ENCODE results near the gene SMU1. TPM values are rescaled to one million over a fixed set of nuclear protein-coding genes. Genes with fewer than 3 reads are reported as not detected.

SMU1 gene
- 30.5 TPM for total RNA-seq (2021; ENCODE audit: unreplicated experiment)
- 15.2 and 16.4 TPM in 2 replicates for polyA plus RNA-seq (2012)
- Bru-seq, nascent RNA, result percentile 93 among the genes with signal in this experiment
- percentile 97 among the genes with signal in this experiment for BruChase-seq, experiment 1, labeled RNA remaining after a 6-hour chase
- percentile 94 among the genes with signal in this experiment for BruChase-seq, experiment 2, labeled RNA remaining after a 2-hour chase
- long read RNA-seq, full-length matches to known transcripts, result 142 of 178 reads
- long read RNA-seq, partial matches to known transcripts, result 17 of 178 reads
- long read RNA-seq, other reads (novel, unspliced or antisense), result 19 of 178 reads

- Histone ChIP-seq H3K9ac (ENCODE audit: low read length) (peak within 1 kb of the TSS; percentile 99), H3K27ac (ENCODE audit: low read depth, low read length) (peak within 1 kb of the TSS; percentile 46), H3K79me2 (ENCODE audit: insufficient read depth, low read length) (peaks cover 51% of the 10 kb centered on the region), H2AFZ (ENCODE audit: low read depth, low read length, poor library complexity, severe bottlenecking) (no peak within 1 kb of the TSS), H3K27me3 (ENCODE audit: insufficient read depth, low read length) (no peaks in the 10 kb centered on the region), H3K4me3 (replicated peaks in 1 of 2; ENCODE audit: low read depth in 1 of 2, low read length in 2 of 2) (peak within 1 kb of the TSS; percentile 96 to 99), H3K4me2 (ENCODE audit: low read length) (peak within 1 kb of the TSS; percentile 95), H4K20me1 (ENCODE audit: insufficient read depth) (peaks cover 5% of the 10 kb centered on the region; the same call in 1 of the 2 replicates), H3K4me1 (ENCODE audit: control insufficient read depth in 1 of 2, insufficient read depth in 2 of 2, low read length in 2 of 2) (peaks cover 5 to 12% of the 10 kb centered on the region in 2 experiments; a peak in 3 of 4 replicates), H3K9me2 (ENCODE audit: insufficient read depth) (no peaks in the 10 kb centered on the region), H3K36me3 (ENCODE audit: control insufficient read depth in 1 of 2, insufficient read depth in 2 of 2, low read length in 2 of 2) (peaks cover 16% of the 10 kb centered on the region in 2 experiments; a peak in 3 of 4 replicates), H3K9me3 (ENCODE audit: control insufficient read depth in 1 of 2, insufficient read depth in 1 of 2, low read depth in 1 of 2, low read length in 2 of 2) (no peaks in the 10 kb centered on the region)
- intact Hi-C loops (cut with micrococcal nuclease), result no loop called here
- BruUV-seq (replicated peaks), result TSS peak; percentile 77
- CTCF ChIA-PET, result interaction anchor here (0.8 kb wide), 1 partner anchor 151 kb away, joined by 3 read pairs; no protein-coding TSS in a partner anchor
- POLR2A ChIA-PET, result interaction anchor here (0.6 to 1.6 kb wide), 3 partner anchors 29 to 85 kb away, joined by 3 to 10 read pairs (median 3); partner anchors contain the start of gene DNAJA1
- peak; percentile 96 for DNase-seq (ENCODE audit: low read depth, low spot score)
- RAD21 ChIA-PET (ENCODE audit: low non-redundant PET in 1 of 2, low total read pairs in 2 of 2, uncharacterized antibody in 2 of 2, unreplicated experiment in 2 of 2), result no interaction called here
- ATAC-seq, result peak; percentile 98
- TF ChIP-seq, protein P1, sequence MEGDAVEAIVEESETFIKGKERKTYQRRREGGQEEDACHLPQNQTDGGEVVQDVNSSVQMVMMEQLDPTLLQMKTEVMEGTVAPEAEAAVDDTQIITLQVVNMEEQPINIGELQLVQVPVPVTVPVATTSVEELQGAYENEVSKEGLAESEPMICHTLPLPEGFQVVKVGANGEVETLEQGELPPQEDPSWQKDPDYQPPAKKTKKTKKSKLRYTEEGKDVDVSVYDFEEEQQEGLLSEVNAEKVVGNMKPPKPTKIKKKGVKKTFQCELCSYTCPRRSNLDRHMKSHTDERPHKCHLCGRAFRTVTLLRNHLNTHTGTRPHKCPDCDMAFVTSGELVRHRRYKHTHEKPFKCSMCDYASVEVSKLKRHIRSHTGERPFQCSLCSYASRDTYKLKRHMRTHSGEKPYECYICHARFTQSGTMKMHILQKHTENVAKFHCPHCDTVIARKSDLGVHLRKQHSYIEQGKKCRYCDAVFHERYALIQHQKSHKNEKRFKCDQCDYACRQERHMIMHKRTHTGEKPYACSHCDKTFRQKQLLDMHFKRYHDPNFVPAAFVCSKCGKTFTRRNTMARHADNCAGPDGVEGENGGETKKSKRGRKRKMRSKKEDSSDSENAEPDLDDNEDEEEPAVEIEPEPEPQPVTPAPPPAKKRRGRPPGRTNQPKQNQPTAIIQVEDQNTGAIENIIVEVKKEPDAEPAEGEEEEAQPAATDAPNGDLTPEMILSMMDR (IDR thresholded peaks at IDR 0.05 in 2 of 3, conservative IDR thresholded peaks at IDR 0.05 in 1 of 3; ENCODE audit: borderline replicate concordance in 1 of 3, insufficient read depth in 1 of 3, low read depth in 2 of 3, low read length in 2 of 3), result no peak
- TF ChIP-seq CBX3 (IDR thresholded peaks at IDR 0.05; ENCODE audit: low read depth) (peak; percentile 93), SP1 (IDR thresholded peaks at IDR 0.05; ENCODE audit: low read depth) (peak; percentile 57), TCF7L2 (IDR thresholded peaks at IDR 0.05; ENCODE audit: borderline replicate concordance, extremely low read depth, insufficient read depth, insufficient read length) (peak; percentile 28), RAD21 (IDR thresholded peaks at IDR 0.05; ENCODE audit: low read depth) (no peak), SIN3A (IDR thresholded peaks at IDR 0.05; ENCODE audit: low read depth) (peak; percentile 17; the same call in 1 of the 2 replicates), MAX (IDR thresholded peaks at IDR 0.05) (peak; percentile 63), EZH2 (IDR thresholded peaks at IDR 0.05) (no peak), POLR2A (IDR thresholded peaks at IDR 0.05; ENCODE audit: borderline replicate concordance, extremely low read depth, insufficient read depth, insufficient read length) (peak; percentile 61), ZNF274 (IDR thresholded peaks at IDR 0.05; ENCODE audit: low read depth, low read length) (no peak), CEBPB (IDR thresholded peaks at IDR 0.05; ENCODE audit: low read depth) (no peak), EZH2phosphoT487 (IDR thresholded peaks at IDR 0.05; ENCODE audit: borderline replicate concordance) (no peak), ZFX (IDR thresholded peaks at IDR 0.05) (peak; percentile 97), YY1 (IDR thresholded peaks at IDR 0.05; ENCODE audit: extremely low read depth, insufficient replicate concordance, low read depth, low read length) (peak; percentile 59), EGR1 (IDR thresholded peaks at IDR 0.05; ENCODE audit: low read depth) (no peak), SRF (IDR thresholded peaks at IDR 0.05; ENCODE audit: low read depth) (peak; percentile 92), JUND (IDR thresholded peaks at IDR 0.05) (no peak)
- TF ChIP-seq, protein P2, sequence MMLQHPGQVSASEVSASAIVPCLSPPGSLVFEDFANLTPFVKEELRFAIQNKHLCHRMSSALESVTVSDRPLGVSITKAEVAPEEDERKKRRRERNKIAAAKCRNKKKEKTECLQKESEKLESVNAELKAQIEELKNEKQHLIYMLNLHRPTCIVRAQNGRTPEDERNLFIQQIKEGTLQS (IDR thresholded peaks at IDR 0.05), result no peak
- TF ChIP-seq, protein P3, sequence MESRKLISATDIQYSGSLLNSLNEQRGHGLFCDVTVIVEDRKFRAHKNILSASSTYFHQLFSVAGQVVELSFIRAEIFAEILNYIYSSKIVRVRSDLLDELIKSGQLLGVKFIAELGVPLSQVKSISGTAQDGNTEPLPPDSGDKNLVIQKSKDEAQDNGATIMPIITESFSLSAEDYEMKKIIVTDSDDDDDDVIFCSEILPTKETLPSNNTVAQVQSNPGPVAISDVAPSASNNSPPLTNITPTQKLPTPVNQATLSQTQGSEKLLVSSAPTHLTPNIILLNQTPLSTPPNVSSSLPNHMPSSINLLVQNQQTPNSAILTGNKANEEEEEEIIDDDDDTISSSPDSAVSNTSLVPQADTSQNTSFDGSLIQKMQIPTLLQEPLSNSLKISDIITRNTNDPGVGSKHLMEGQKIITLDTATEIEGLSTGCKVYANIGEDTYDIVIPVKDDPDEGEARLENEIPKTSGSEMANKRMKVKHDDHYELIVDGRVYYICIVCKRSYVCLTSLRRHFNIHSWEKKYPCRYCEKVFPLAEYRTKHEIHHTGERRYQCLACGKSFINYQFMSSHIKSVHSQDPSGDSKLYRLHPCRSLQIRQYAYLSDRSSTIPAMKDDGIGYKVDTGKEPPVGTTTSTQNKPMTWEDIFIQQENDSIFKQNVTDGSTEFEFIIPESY (IDR thresholded peaks at IDR 0.05; ENCODE audit: extremely low read depth, insufficient replicate concordance, low read length), result peak; percentile 13
These were observed at the start of gene SMU1 for GRCh38 chr9:33076046-33077004. Gene SMU1, minus strand, starts transcription at chr9:33076674. Its CDS starts 66 bp downstream, at chr9:33076608.

Measured in HCT116 (cell line).